Psoas muscle (tissue), 8 donors: ENCODE results near the gene CHFR. TPM values are rescaled to one million over a fixed set of nuclear protein-coding genes. Genes with fewer than 3 reads are reported as not detected.

Experiments
- ATAC-seq, 4 donors: fragments of 200-7000 bp; cut with Tn5 transposase; one replicate each; pipeline ENCODE4 v1.9.1; 2020; ENCODE audit warnings: moderate library complexity in 3 of 4, mild to moderate bottlenecking in 2 of 4
- DNase-seq, 2 donors: peaks; one replicate each; pipeline ENCODE4 v3.0.0-alpha.2; 2020
- H3K27ac ChIP-seq: fragments of 200-600 bp; one replicate; pipeline ENCODE4 v1.8.0; 2022
- H3K27me3 ChIP-seq, 3 donors: fragments of 200-600 bp in 1 of 3; one replicate each; pipeline versions ENCODE4 v1.6.1 to v1.8.0; 2013 to 2022; ENCODE audit warnings: low read length in 2 of 3, mild to moderate bottlenecking in 2 of 3, moderate library complexity in 1 of 3; ENCODE audit not compliant: insufficient read depth in 3 of 3
- H3K36me3 ChIP-seq, 2 donors: fragments of 200-600 bp in 1 of 2; one replicate each; pipeline versions ENCODE4 v1.6.1 to v1.8.0; 2013 to 2022; ENCODE audit warnings: low read depth in 1 of 2, mild to moderate bottlenecking in 1 of 2, moderate library complexity in 1 of 2; ENCODE audit not compliant: insufficient read depth in 1 of 2
- H3K4me1 ChIP-seq: fragments of 200-600 bp; one replicate; pipeline ENCODE4 v1.8.0; 2022
- H3K4me3 ChIP-seq: fragments of 200-600 bp; one replicate; pipeline ENCODE4 v1.8.0; 2022; ENCODE audit warnings: mild to moderate bottlenecking
- H3K9me3 ChIP-seq: fragments of 200-600 bp; one replicate; pipeline ENCODE4 v1.8.0; 2022
- CTCF ChIP-seq: fragments of 200-600 bp; IDR thresholded peaks from one replicate; pipeline ENCODE4 v1.8.0; 2022; ENCODE audit warnings: antibody characterized with exemption
- WGBS, 3 donors: extraction: QIAGEN DNeasy Blood & Tissue Kit; methylation state at CpG; one replicate each; pipeline versions ENCODE4 v1.1.6 to v1.1.7; 2013; 5-methylcytosine and 5-hydroxymethylcytosine counted together
- intact Hi-C, 2 donors: fragments of 100-400 bp; cut with DNase I; formaldehyde crosslinking; loops; one replicate each; pipeline versions ENCODE4 v1.11.0 to v1.14.2; 2022
- polyA plus RNA-seq, 3 donors: library from polyadenylated mRNA; stranded (reverse); fragments of 200-250 nt; gene quantifications; one replicate each; pipeline ENCODE4 v1.2.3, GENCODE V29; 2013
- total RNA-seq, 4 donors: library from RNA; stranded (reverse); fragmentation: NEBNext Ultra II Directional in 2 of 4; extraction: Animal tissue kit (Norgen Biotek cat#: 25700) in 2 of 4; gene quantifications; one replicate each; pipeline versions ENCODE4 v1.2.1 to v1.2.4, GENCODE V29; 2021 to 2023
- donor health status: healthy with polysubstance abuse.
- donor health status: DM: no; HTN: no; CAD: no; lungs with moderate emphysema.
- donor health status: Bipolar disorder and iron deficiency.
- donor health status: healthy.
- donor health status: DM: yes; HTN: yes; CAD: no.
- donor health status: DM: no; HTN: no; CAD: no.
- donor health status: DM: no; HTN: no; CAD: no.
- donor health status: DM: yes; HTN: yes; CAD: no.

CHFR gene
- total and polyA plus RNA-seq, 7 donors, result 7.0 to 15.0 (median 9.8) TPM

- ATAC-seq (no peak), DNase-seq (no peak)
- Histone ChIP-seq H3K36me3 (peaks cover 7 to 79% of the 10 kb centered on the region in 2 donors), H3K27ac (no peak overlapping the region), H3K4me3 (no peak overlapping the region), H3K4me1 (no peaks in the 10 kb centered on the region), H3K27me3 (no peaks in the 10 kb centered on the region), H3K9me3 (no peaks in the 10 kb centered on the region)
- TF ChIP-seq CTCF, result no peak
- intact Hi-C loops, result no loop called here
- WGBS, 3 donors, result 81 to 87% (median 85%) methylated on average over 12 of the region's 12 CpGs
Measured at GRCh38 chr12:132872975-132873421, 14.4 kb downstream of the CHFR start.

- H3K9me3 ChIP-seq, result no peaks in the 10 kb centered on the region
- H3K27me3 ChIP-seq, result no peaks in the 10 kb centered on the region
- H3K36me3 ChIP-seq, result peaks cover 7 to 75% of the 10 kb centered on the region in 2 donors
- no peak for TF ChIP-seq CTCF
- H3K4me1 ChIP-seq, result no peaks in the 10 kb centered on the region
- no peak for ATAC-seq
- no peak overlapping the region for H3K27ac ChIP-seq
- WGBS, 3 donors, result 90 to 93% (median 91%) methylated on average over 21 of the region's 21 CpGs
- intact Hi-C loops, result no loop called here
- no peak overlapping the region for H3K4me3 ChIP-seq
- DNase-seq, result no peak
Measured at GRCh38 chr12:132872073-132872855, 15.1 kb downstream of the CHFR start.

GRCh38 chr12:132869551-132869950 lies 17.9 kb downstream of the CHFR start:
- 92 to 95% (median 95%) methylated on average over 14 of the region's 14 CpGs for WGBS, 3 donors
- TF ChIP-seq CTCF, result no peak
- Histone ChIP-seq H3K9me3 (no peaks in the 10 kb centered on the region), H3K36me3 (peaks cover 6 to 72% of the 10 kb centered on the region in 2 donors), H3K27ac (no peak overlapping the region), H3K4me1 (no peaks in the 10 kb centered on the region), H3K27me3 (no peaks in the 10 kb centered on the region), H3K4me3 (no peak overlapping the region)
- no peak for ATAC-seq
- DNase-seq, result no peak
- intact Hi-C loops, result no loop called here

GRCh38 chr12:132866251-132866828 lies 21.1 kb downstream of the CHFR start:
- no peaks in the 10 kb centered on the region for H3K9me3 ChIP-seq
- H3K27me3 ChIP-seq, result no peaks in the 10 kb centered on the region
- WGBS, 3 donors, result 92 to 94% (median 94%) methylated on average over 14 of the region's 14 CpGs
- ATAC-seq (no peak), DNase-seq (no peak)
- no peak for TF ChIP-seq CTCF
- no peak overlapping the region for H3K4me3 ChIP-seq
- intact Hi-C loops, result no loop called here
- no peak overlapping the region for H3K27ac ChIP-seq
- H3K36me3 ChIP-seq, result peaks cover 6 to 60% of the 10 kb centered on the region in 2 donors
- H3K4me1 ChIP-seq, result no peaks in the 10 kb centered on the region
